Glutamatergic neuron (in vitro differentiated cells): Measurements from ENCODE around the gene PTDSS2. TPM values are rescaled to one million over a fixed set of nuclear protein-coding genes. Genes with fewer than 3 reads are reported as not detected.

Experiments
- DNase-seq: peaks from one replicate; pipeline ENCODE4 v3.0.0; 2022
- H3K27ac Mint-ChIP-seq: one replicate; pipeline ENCODE4 v1.8.0; 2020; ENCODE audit warnings: mild to moderate bottlenecking, mixed read lengths, inconsistent platforms; ENCODE audit not compliant: unreplicated experiment
- H3K27me3 Mint-ChIP-seq: one replicate; pipeline ENCODE4 v1.8.0; 2020; ENCODE audit warnings: mild to moderate bottlenecking, moderate library complexity, mixed read lengths, inconsistent platforms; ENCODE audit not compliant: unreplicated experiment
- H3K36me3 Mint-ChIP-seq: one replicate; pipeline ENCODE4 v1.8.0; 2020; ENCODE audit warnings: mild to moderate bottlenecking, mixed read lengths, inconsistent platforms; ENCODE audit not compliant: unreplicated experiment
- H3K4me1 Mint-ChIP-seq: one replicate; pipeline ENCODE4 v1.8.0; 2020; ENCODE audit warnings: mild to moderate bottlenecking, low read depth, mixed read lengths, inconsistent platforms; ENCODE audit not compliant: unreplicated experiment
- H3K4me3 Mint-ChIP-seq: one replicate; pipeline ENCODE4 v1.8.0; 2020; ENCODE audit warnings: mild to moderate bottlenecking, mixed read lengths, inconsistent platforms; ENCODE audit not compliant: unreplicated experiment
- H3K9me3 Mint-ChIP-seq: one replicate; pipeline ENCODE4 v1.8.0; 2020; ENCODE audit warnings: mild to moderate bottlenecking, moderate library complexity, mixed read lengths, inconsistent platforms; ENCODE audit not compliant: unreplicated experiment
- total RNA-seq: library from RNA; stranded (reverse); fragmentation: NEBNext Ultra II Directional; extraction: Animal tissue kit (Norgen Biotek cat#: 25700); gene quantifications from one replicate; pipeline ENCODE4 v1.2.1, GENCODE V29; 2021; ENCODE audit not compliant: unreplicated experiment
- TF ChIP-seq, protein P1 (sequence below): fragments of 200-600 bp; sonication (generic); IDR thresholded peaks from one replicate; pipeline ENCODE4 v1.5.0; 2021; ENCODE audit not compliant: partially characterized antibody, unreplicated experiment

Gene PTDSS2
- total RNA-seq, 1 donor from 2014 or later = 123 TPM

GRCh38 chr11:416051-416756, 33.9 kb upstream of the PTDSS2 start:
- H3K36me3 Mint-ChIP-seq = no peaks in the 10 kb centered on the region
- H3K9me3 Mint-ChIP-seq = peaks cover 1% of the 10 kb centered on the region
- peaks cover 1% of the 10 kb centered on the region for H3K4me1 Mint-ChIP-seq
- H3K27me3 Mint-ChIP-seq = peaks cover 10% of the 10 kb centered on the region
- no peak overlapping the region for H3K27ac Mint-ChIP-seq
- DNase-seq = no peak
- H3K4me3 Mint-ChIP-seq = no peak overlapping the region
- TF ChIP-seq, protein P1, sequence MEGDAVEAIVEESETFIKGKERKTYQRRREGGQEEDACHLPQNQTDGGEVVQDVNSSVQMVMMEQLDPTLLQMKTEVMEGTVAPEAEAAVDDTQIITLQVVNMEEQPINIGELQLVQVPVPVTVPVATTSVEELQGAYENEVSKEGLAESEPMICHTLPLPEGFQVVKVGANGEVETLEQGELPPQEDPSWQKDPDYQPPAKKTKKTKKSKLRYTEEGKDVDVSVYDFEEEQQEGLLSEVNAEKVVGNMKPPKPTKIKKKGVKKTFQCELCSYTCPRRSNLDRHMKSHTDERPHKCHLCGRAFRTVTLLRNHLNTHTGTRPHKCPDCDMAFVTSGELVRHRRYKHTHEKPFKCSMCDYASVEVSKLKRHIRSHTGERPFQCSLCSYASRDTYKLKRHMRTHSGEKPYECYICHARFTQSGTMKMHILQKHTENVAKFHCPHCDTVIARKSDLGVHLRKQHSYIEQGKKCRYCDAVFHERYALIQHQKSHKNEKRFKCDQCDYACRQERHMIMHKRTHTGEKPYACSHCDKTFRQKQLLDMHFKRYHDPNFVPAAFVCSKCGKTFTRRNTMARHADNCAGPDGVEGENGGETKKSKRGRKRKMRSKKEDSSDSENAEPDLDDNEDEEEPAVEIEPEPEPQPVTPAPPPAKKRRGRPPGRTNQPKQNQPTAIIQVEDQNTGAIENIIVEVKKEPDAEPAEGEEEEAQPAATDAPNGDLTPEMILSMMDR = no peak

GRCh38 chr11:416757-417621, 33.1 kb upstream of the PTDSS2 start:
- Mint-ChIP-seq H3K4me1 (peaks cover 1% of the 10 kb centered on the region), H3K9me3 (peaks cover 1% of the 10 kb centered on the region), H3K4me3 (no peak overlapping the region), H3K27me3 (peaks cover 10% of the 10 kb centered on the region), H3K36me3 (no peaks in the 10 kb centered on the region), H3K27ac (no peak overlapping the region)
- TF ChIP-seq, protein P1 = no peak
- no peak for DNase-seq

DNA sequence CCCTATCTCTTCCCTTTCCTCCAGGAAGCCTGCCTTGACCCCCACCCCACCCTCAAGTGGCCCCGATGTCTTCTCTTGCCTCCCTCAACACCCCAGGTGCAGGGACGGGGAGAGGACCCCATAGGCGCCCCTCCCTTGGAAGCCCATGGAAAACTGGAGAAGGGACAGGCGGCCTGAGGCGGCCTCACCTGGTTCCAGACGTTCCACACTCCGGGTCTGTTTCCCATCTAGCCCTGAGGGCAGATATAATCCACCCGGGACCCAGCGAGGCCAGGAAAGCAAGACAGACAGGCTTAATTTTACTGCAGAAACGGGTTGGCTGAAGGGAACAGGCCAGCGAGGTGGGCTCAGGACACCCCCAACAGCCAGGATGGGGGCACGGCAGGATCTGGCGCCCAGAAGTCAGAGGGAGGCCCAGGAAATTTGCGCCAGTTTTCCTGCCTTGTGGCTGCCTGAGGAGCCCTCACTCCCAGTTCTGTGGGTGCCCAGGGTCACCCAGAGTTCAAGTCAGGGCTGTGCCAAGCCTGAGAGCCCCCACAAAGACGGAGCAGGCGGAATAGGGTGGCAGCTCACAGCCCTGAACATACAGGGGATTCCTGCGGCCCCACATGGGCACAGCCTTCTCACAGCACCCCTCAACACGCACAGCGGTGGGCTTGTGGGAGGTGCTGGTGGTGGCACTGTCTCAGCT, 32.3 kb upstream of the PTDSS2 start:
- Mint-ChIP-seq H3K4me1 (peaks cover 1% of the 10 kb centered on the region), H3K9me3 (peaks cover 1% of the 10 kb centered on the region), H3K36me3 (no peaks in the 10 kb centered on the region), H3K4me3 (peak overlapping the region; percentile 76), H3K27ac (no peak overlapping the region), H3K27me3 (peaks cover 10% of the 10 kb centered on the region)
- DNase-seq = no peak
- TF ChIP-seq, protein P1 = no peak

DNA sequence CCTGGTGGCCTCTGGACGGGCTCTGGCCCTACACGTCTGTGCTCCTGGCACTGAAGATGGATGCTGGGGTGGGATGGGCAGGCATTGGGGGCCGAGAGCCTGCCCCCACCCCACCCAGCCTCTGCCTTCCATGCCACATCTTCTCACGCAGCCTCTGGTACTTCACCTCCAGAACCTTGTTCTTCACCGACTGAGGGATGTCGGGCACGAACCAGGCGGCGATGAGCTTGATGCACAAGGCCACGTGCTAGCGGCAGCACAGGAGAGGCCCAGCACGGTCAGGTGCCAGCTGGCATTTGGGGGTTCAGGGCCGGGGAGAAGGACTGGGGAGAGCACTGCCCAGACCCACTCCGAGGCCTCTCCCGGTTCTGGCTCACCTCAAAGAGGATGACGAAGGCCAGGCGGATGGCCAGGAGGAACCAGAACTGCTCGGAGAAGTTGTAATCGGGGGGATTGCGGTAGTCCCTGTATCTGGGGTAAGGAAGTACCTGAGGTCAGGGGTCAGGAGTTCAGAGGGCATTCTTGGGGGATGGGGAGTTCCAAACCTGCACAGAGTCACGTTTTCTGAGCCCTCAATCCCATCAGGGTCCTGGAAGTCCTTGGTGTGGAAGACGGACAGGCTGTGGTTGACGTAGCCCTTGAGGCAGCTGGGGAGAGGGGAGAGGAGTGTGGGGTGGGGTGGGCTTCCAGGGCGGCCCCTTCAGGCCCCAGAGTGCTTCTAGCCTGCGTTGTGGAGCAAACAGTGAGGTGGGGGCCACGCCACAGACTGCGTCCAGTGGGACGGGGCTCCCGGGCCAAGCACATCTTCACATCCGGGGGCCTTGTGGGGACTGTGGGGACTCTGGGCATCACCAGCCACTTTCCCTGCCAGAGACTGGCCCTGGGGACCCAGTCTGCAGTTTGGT, 31.5 kb upstream of the PTDSS2 start:
- peaks cover 1% of the 10 kb centered on the region for H3K4me1 Mint-ChIP-seq
- H3K27me3 Mint-ChIP-seq = peaks cover 10% of the 10 kb centered on the region
- no peak for DNase-seq

More for the DNA sequence above, 31.5 kb upstream of the PTDSS2 start:
- H3K36me3 Mint-ChIP-seq = no peaks in the 10 kb centered on the region
- H3K27ac Mint-ChIP-seq = no peak overlapping the region
- H3K4me3 Mint-ChIP-seq = no peak overlapping the region
- TF ChIP-seq, protein P1 = no peak
- H3K9me3 Mint-ChIP-seq = peaks cover 1% of the 10 kb centered on the region
